Activated T-helper 1 cell treated with anti-CD3 and anti-CD28 coated beads, Interleukin-12 subunit alpha, Interleukin-12 subunit beta, Interleukin-2, Interleukin-4 antibody, amounts not matched to agents 30 ng/mL and 10 ng/mL and 1 ng/mL, durations not matched to agents 14 hours and 24 hours and 36 hours (primary cell): Measurements from ENCODE around the gene SLC35C1. TPM values are rescaled to one million over a fixed set of nuclear protein-coding genes. Genes with fewer than 3 reads are reported as not detected.
"Not testable (repeated sequence)": the region's sequence is repeated elsewhere in the genome, so short reads cannot be mapped to it uniquely, and the experiment has no call there.

Source experiments
- DNase-seq: peaks from one replicate; pipeline ENCODE4 v3.0.0; 2021; ENCODE audit warnings: low spot score
- H3K27ac Mint-ChIP-seq: one replicate; pipeline ENCODE4 v1.8.0; 2021; ENCODE audit warnings: mild to moderate bottlenecking, mixed read lengths
- H3K27me3 Mint-ChIP-seq: one replicate; pipeline ENCODE4 v1.8.0; 2022; ENCODE audit warnings: mild to moderate bottlenecking, moderate library complexity, mixed read lengths; ENCODE audit not compliant: insufficient read depth
- H3K36me3 Mint-ChIP-seq: one replicate; pipeline ENCODE4 v1.8.0; 2021; ENCODE audit warnings: low read depth, mixed read lengths
- H3K4me1 Mint-ChIP-seq: one replicate; pipeline ENCODE4 v1.8.0; 2021; ENCODE audit warnings: low read depth, mixed read lengths
- H3K4me3 Mint-ChIP-seq: one replicate; pipeline ENCODE4 v1.8.0; 2021; ENCODE audit warnings: mild to moderate bottlenecking, moderate library complexity, mixed read lengths
- H3K9me3 Mint-ChIP-seq: one replicate; pipeline ENCODE4 v1.8.0; 2021; ENCODE audit warnings: mixed read lengths
- intact Hi-C: fragments of 100-400 bp; cut with micrococcal nuclease; formaldehyde crosslinking; loops from one replicate; pipeline ENCODE4 v1.15.1; 2024
- total RNA-seq: library from RNA; stranded (reverse); gene quantifications from 2 replicates; pipeline ENCODE4 v1.2.3, GENCODE V29; 2022

Gene SLC35C1
- total RNA-seq, 1 donor from 2014 or later = 18.2 TPM

DNA sequence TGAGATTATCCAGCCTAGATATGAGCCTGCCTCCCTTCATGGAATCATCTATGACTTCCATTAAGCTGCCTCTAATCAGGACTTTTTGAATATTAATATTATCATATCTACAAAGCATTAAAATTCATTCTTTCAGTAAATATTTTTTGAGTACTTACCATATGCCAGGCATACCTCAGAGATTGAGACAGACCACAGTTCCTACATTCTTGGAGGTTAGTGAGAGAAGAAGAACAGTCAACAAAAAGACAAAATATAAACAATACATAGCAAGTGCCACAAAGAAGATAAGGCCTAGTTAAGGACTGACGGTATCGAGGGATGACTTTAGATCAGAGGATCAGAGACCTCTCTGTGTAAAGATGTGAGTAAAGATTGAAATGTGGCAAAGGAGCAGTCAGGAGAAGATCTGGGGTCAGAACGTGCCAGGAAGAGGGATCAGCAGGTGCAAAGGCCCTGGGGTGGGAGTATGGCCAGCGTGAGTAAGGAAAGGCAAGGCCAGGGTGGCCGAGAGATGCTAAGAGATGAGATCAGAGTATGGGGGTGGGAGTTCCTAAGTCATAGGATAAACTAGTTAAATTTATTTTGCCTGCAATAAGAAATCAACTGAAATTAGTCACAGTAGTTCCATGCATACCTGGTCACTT is 15.4 kb downstream of the SLC35C1 start:
- intact Hi-C loops = no loop called here
- Mint-ChIP-seq H3K4me3 (no peak overlapping the region), H3K36me3 (no peaks in the 10 kb centered on the region), H3K9me3 (no peaks in the 10 kb centered on the region), H3K4me1 (peaks cover 6% of the 10 kb centered on the region), H3K27me3 (peaks cover 7% of the 10 kb centered on the region), H3K27ac (no peak overlapping the region)
- DNase-seq = no peak

DNA sequence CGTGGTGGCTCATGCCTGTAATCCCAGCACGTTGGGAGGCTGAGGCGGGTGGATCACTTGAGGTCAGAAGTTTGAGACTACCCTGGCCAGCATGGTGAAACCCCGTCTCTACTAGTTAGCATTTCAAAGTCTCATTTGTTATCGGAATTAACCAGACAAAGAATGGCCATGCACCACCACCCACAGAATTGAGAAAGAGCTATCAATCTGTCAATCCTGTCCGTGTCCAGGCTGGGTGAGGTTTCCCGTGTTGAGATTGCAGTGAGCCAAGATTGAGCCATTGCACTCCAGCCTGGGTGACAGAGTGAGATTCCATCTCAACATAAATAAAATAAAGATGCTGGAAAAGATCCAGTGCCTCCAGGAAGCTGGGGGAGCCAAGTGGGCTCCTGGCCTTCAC is 21.5 kb downstream of the SLC35C1 start:
- H3K9me3 Mint-ChIP-seq, DNase-seq, intact Hi-C loops, H3K27ac Mint-ChIP-seq, H3K4me1 Mint-ChIP-seq, H3K36me3 Mint-ChIP-seq, H3K4me3 Mint-ChIP-seq: not testable (repeated sequence)
- H3K27me3 Mint-ChIP-seq = peaks cover 24% of the 10 kb centered on the region

DNA sequence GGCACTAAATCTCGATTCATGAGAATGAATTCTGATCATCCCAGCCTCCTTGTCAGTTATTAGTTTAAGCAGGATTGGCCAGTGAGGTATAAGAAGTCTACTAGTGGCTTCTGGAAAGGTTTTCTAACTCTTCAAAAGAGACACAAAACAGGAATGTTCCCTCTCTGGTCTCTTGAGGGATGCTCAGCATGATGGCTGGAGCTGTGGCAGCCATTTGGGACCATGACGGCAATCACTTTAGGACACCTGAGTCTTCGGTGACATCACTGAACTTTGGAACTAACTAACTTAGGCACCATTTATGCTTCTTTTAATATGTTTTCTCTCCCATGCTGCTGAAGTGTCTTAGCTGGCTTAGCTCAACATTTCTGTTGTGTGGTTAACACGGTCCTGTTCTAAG is 22.2 kb downstream of the SLC35C1 start:
- no peak for DNase-seq
- peaks cover 24% of the 10 kb centered on the region for H3K27me3 Mint-ChIP-seq
- peaks cover 6% of the 10 kb centered on the region for H3K4me1 Mint-ChIP-seq
- no peaks in the 10 kb centered on the region for H3K9me3 Mint-ChIP-seq
- intact Hi-C loops = no loop called here
- no peaks in the 10 kb centered on the region for H3K36me3 Mint-ChIP-seq
- H3K4me3 Mint-ChIP-seq = no peak overlapping the region
- H3K27ac Mint-ChIP-seq = no peak overlapping the region

DNA sequence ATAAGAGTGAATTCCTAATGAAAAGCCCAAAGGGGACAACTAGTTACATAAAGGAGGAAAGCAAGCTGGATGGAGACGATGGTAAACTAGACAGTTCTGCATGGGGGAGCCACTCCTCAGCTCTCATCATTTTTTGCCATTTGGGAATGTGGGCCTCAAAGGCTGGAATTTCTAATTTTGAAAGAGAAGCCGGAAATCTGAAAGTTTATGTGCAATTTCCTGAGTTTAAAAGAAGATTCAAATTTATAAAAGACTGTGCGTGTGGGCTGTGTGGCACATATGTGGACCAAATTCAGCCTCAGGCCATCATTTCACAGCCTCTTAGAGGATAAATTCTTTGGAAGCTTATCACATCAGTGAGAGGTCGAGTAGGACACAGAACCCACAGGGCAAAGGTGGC is 24.0 kb downstream of the SLC35C1 start:
- no peaks in the 10 kb centered on the region for H3K36me3 Mint-ChIP-seq
- H3K27ac Mint-ChIP-seq = no peak overlapping the region
- DNase-seq = no peak
- peaks cover 5% of the 10 kb centered on the region for H3K4me1 Mint-ChIP-seq
- no peaks in the 10 kb centered on the region for H3K9me3 Mint-ChIP-seq
- H3K27me3 Mint-ChIP-seq = peaks cover 19% of the 10 kb centered on the region
- H3K4me3 Mint-ChIP-seq = no peak overlapping the region
- intact Hi-C loops = no loop called here

DNA sequence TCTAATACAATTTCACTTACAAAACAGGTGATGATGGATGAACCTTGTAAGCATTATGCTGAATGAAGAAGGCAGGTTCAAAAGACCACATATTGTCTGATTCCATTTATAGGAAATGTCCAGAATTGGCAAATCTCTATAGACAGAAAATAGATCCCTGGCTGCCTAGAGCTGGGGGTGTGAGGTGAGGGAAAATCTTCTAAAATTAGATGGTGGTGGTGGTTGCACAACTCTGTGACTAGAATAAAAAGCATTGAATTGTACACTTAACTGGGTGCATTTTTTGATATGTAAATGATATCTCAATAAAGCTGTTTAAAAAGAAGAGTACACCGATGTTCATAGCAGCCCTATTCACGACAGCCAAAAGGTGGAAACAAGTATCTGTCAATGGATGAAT is 25.6 kb downstream of the SLC35C1 start:
- Mint-ChIP-seq H3K4me3 (no peak overlapping the region), H3K9me3 (no peaks in the 10 kb centered on the region), H3K36me3 (no peaks in the 10 kb centered on the region), H3K4me1 (peaks cover 13% of the 10 kb centered on the region), H3K27me3 (peaks cover 16% of the 10 kb centered on the region), H3K27ac (no peak overlapping the region)
- no peak for DNase-seq
- intact Hi-C loops = no loop called here

DNA sequence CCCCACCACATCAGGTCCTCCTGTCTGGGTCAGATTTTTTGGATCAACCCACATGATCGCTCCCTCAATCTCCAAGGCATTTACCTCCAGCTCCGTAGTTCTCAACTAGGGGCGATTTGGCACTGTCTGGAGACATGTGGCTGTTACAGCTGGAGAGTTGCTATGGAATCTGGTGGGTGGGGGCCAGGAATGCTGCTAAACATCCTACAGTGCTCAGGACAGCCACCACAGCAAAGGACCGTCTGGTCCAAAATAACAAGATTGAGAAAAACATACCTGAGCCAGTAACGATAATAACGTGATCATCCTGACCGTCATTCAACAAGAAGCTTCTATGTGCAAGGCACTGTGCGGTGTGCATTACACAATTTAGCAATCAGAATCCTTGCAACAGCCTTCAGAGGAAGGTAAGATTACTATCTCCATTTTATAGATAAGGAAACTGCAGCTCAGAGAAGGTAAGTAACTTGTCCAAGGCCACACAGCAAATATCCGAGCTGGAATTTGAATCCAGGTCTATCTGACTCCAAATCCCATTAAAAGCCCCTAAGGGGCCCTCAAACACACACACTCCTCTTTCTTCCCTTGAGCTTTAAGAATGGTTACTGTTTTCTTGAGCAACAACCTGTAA is 28.0 kb downstream of the SLC35C1 start:
- intact Hi-C loops = no loop called here
- Mint-ChIP-seq H3K27me3 (peaks cover 23% of the 10 kb centered on the region), H3K36me3 (peaks cover 3% of the 10 kb centered on the region), H3K9me3 (no peaks in the 10 kb centered on the region), H3K27ac (no peak overlapping the region), H3K4me1 (peaks cover 18% of the 10 kb centered on the region), H3K4me3 (no peak overlapping the region)
- no peak for DNase-seq

DNA sequence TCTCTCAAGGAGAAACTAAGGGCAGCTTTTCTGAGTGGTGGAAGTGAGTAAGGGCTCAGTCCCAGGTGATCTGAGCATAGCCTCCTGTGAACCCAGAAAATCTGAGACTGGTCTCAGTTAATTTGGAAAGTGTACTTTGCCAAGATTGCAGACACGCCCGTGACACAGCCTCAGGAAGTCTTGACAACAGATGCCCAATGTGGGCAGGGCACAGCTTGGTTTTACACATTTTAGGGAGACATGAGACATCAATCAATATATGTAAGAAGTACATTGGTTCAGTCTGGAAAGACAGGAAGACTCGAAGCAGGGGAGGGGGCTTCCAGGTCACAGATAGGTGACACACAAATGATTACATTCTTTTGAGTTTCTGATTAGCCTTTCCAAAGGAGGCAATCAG is 28.8 kb downstream of the SLC35C1 start:
- H3K27me3 Mint-ChIP-seq = peaks cover 20% of the 10 kb centered on the region
- no peaks in the 10 kb centered on the region for H3K9me3 Mint-ChIP-seq
- peaks cover 18% of the 10 kb centered on the region for H3K4me1 Mint-ChIP-seq
- DNase-seq = no peak
- peak overlapping the region; percentile 72 for H3K4me3 Mint-ChIP-seq
- peak overlapping the region; percentile 88 for H3K27ac Mint-ChIP-seq
- intact Hi-C loops = loop anchor here (1.0 kb wide), 1 partner anchor 14 kb away; the partner anchor contains the start of gene CRY2
- H3K36me3 Mint-ChIP-seq = peaks cover 3% of the 10 kb centered on the region

DNA sequence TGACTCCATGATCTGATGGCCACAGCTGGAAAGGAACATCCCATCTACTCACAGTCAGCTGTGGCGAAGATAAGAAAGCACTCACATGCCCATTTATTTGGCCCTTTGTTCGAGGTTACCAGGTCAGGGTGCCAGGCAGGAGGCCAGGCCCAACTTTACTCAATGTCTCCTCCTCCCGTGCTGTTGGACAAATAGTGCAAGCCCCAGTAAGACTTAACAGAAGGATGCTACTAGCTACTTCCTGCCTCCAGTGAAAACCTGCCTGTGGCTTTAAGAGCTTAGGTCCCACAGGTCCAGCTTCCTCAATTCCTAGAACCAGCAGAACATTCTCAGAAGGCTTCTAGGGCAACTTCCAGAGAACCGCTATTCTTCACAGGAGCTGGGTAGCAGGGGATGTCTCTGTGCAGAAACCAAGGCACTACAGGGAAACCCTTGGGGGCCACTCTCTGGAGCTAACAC is 29.4 kb downstream of the SLC35C1 start:
- H3K4me3 Mint-ChIP-seq = peak overlapping the region; percentile 72
- H3K27ac Mint-ChIP-seq = peak overlapping the region; percentile 88
- H3K4me1 Mint-ChIP-seq = peaks cover 18% of the 10 kb centered on the region
- H3K9me3 Mint-ChIP-seq = no peaks in the 10 kb centered on the region
- intact Hi-C loops = loop anchor here (1.0 kb wide), 1 partner anchor 13 kb away; the partner anchor contains the start of gene CRY2
- peaks cover 3% of the 10 kb centered on the region for H3K36me3 Mint-ChIP-seq
- H3K27me3 Mint-ChIP-seq = peaks cover 18% of the 10 kb centered on the region
- peak; percentile 36 for DNase-seq

DNA sequence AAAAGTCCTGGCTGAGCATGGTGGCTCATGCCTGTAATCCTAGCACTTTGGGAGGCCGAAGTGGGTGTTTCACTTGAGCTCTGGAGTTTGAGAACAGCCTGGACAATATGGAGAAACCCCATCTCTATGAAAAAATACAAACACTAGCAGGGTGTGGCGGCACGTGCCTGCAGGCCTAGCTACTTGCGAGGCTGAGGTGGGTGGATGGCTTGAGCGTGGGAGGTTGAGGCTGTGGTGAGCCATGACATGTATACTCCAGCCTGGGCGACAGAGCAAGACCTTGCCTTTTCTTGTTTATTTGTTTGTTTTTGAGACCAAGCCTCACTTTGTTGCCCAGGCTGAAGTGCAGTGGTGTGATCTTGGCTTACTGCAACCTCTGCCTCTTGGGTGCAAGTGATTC is 34.3 kb downstream of the SLC35C1 start:
- intact Hi-C loops = no loop called here
- Mint-ChIP-seq H3K4me3 (no peak overlapping the region), H3K36me3 (peaks cover 3% of the 10 kb centered on the region), H3K27ac (no peak overlapping the region), H3K9me3 (no peaks in the 10 kb centered on the region), H3K4me1 (peaks cover 25% of the 10 kb centered on the region), H3K27me3 (peaks cover 25% of the 10 kb centered on the region)
- no peak for DNase-seq

DNA sequence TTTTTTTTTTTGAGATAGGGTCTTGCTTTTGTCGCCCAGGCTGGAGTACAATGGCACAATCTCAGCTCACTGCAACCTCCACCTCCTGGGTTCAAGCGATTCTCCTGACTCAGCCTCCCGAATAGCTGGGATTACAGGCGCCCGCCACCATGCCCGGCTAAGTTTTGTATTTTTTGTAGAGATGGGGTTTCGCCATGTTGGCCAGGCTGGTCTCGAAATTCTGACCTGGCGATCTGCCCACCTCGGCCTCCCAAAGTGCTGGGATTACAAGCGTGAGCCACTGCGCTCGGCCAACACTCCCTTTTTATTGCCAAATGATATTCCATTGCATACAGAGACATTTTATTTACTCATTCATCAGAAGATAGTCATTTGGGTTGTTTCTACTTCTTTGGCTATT is 35.3 kb downstream of the SLC35C1 start:
- intact Hi-C loops, H3K27ac Mint-ChIP-seq, H3K4me3 Mint-ChIP-seq, DNase-seq, H3K36me3 Mint-ChIP-seq, H3K9me3 Mint-ChIP-seq: not testable (repeated sequence)
- Mint-ChIP-seq H3K4me1 (peaks cover 20% of the 10 kb centered on the region), H3K27me3 (peaks cover 27% of the 10 kb centered on the region)

DNA sequence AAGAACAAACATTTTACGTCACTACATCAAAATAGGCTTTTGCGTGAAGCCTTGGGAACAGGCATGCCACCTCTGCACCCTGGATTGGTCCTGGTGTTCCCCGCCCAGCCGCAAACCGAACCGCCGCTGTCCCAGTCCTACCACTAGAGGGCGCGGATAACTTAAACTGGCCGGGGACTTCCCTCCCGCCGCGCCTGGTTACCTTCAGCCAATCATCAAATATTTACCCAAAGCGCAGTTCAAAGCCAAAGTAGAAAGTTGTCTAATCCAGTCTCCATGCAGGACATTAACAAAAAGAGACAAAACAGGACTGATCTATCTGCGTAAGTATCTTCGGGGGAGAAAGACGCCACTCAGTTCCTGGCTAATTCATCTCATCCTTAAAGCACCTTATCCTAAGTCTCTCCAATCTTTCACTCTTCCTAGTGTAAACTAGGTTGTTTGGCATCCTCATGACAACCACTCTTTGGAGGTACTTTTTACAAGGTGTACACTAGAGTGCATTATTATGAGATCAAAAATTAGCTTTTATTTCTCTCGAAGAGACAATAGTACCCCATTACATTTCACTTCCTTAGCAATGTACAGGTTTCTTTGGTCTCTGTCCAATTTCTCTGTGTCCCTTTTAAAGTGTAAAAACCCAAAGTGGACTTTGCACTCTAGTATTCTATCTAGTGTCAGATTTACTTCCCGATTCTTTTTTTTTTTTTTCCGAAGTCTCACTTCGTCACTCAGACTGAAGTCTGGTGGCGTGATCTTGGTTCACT is 38.4 kb downstream of the SLC35C1 start:
- intact Hi-C loops = loop anchor here (1.0 kb wide), 3 partner anchors 38 to 163 kb away; partner anchors contain the start of gene SLC35C1
- Mint-ChIP-seq H3K27me3 (peaks cover 12% of the 10 kb centered on the region), H3K36me3 (peaks cover 1% of the 10 kb centered on the region), H3K9me3 (no peaks in the 10 kb centered on the region), H3K4me3 (no peak overlapping the region), H3K27ac (peak overlapping the region; percentile 46), H3K4me1 (peaks cover 25% of the 10 kb centered on the region)
- peak; percentile 85 for DNase-seq

DNA sequence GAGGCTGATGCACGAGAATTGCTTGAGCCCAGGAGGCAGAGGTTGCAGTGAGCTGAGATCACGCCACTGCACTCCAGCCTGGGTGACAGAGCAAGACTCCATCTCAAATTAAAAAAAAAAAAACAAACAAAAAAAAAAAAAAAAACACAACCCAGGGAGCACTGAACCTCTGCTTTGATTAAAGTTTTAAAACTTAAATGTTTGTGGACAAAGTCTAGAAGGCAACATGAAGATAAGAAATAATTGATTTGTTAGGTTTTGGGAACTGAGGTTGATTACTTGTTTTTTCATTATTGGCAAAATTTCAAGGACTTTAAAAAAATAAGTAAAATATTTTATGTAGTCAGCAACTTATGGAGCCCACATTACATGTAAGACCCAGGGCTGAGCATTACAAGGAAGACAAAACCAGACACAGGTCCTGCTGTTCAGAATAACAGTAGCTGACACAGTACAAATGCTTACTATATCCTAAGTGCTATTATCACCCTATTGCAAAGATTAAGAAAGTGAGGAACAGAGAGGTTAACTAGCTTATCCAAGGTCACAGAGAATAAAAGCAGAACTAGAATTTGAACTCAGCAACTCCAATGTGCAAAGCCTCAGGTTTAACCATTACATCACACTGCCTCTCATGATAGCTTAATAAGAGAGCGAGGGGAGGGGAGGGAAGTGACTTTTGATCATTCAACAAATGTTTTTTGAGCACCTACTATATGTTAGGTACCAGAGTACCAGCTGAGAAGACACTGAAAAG is 40.1 kb downstream of the SLC35C1 start:
- DNase-seq = no peak
- no peak overlapping the region for H3K27ac Mint-ChIP-seq
- H3K9me3 Mint-ChIP-seq = no peaks in the 10 kb centered on the region
- peaks cover 2% of the 10 kb centered on the region for H3K36me3 Mint-ChIP-seq
- H3K27me3 Mint-ChIP-seq = peaks cover 12% of the 10 kb centered on the region
- H3K4me1 Mint-ChIP-seq = peaks cover 35% of the 10 kb centered on the region
- H3K4me3 Mint-ChIP-seq = no peak overlapping the region
- intact Hi-C loops = loop anchor here (5.0 kb wide), 3 partner anchors 502 to 1422 kb away; partner anchors contain the start of genes ATG13, DGKZ and HARBI1
